Adrenal gland (tissue), 5 donors: ENCODE results near the gene RSRC1.

Source experiments
- POLR2A ChIP-seq, 2 donors: fragments of 450-650 bp; IDR thresholded peaks; one replicate each; pipeline ENCODE4 v1.6.1; 2017; ENCODE audit warnings: antibody characterized with exemption in 2 of 2, mild to moderate bottlenecking in 2 of 2, moderate library complexity in 1 of 2
- TF ChIP-seq, protein P1 (sequence below), 6 experiments: fragments of 450-650 bp in 4 of 6; fragments of 200-600 bp in 2 of 6; sonication (generic) in 1 of 6; IDR thresholded peaks; 1 replicate in 5 of 6; 2 replicates in 1 of 6; pipeline versions ENCODE4 v1.5.1 to v1.8.0; 2016 to 2021; ENCODE audit warnings: antibody characterized with exemption in 6 of 6, mild to moderate bottlenecking in 2 of 6, moderate library complexity in 1 of 6
- donor health status: DM: no; HTN: no; CAD: no.

DNA sequence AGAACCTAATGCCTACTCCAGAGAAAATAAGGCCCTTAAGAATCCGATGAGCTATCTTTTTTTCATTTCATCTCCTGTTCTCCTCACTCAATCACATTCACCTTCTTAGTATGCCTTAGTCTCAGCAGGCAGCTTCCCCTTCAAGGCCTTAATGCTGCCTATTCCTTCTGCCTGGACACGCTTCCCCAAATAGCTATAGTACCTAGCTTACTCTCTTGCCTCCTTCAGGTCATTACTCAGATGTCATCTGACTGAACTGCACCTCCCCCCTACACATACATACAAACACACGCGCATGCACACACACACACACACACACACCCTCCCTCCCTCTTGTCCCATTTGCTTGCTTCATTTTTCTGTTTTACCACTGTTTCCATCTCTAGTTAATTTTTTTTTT is 269.6 kb downstream of the RSRC1 start:
- TF ChIP-seq, protein P1, sequence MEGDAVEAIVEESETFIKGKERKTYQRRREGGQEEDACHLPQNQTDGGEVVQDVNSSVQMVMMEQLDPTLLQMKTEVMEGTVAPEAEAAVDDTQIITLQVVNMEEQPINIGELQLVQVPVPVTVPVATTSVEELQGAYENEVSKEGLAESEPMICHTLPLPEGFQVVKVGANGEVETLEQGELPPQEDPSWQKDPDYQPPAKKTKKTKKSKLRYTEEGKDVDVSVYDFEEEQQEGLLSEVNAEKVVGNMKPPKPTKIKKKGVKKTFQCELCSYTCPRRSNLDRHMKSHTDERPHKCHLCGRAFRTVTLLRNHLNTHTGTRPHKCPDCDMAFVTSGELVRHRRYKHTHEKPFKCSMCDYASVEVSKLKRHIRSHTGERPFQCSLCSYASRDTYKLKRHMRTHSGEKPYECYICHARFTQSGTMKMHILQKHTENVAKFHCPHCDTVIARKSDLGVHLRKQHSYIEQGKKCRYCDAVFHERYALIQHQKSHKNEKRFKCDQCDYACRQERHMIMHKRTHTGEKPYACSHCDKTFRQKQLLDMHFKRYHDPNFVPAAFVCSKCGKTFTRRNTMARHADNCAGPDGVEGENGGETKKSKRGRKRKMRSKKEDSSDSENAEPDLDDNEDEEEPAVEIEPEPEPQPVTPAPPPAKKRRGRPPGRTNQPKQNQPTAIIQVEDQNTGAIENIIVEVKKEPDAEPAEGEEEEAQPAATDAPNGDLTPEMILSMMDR (IDR thresholded peaks at IDR 0.05), result no peak
- no peak for TF ChIP-seq POLR2A (IDR thresholded peaks at IDR 0.05)
